Brain microvascular endothelial cell (primary cell): ENCODE data around the gene GBA2.

ENCODE experiments used
- DNase-seq: peaks from one replicate; pipeline ENCODE4 v3.0.0-alpha.2; 2020
- H3K27ac ChIP-seq: fragments of 250-450 bp; sonication (Bioruptor Pico); 2 replicates; pipeline ENCODE4 v1.5.1; 2020; ENCODE audit warnings: mild to moderate bottlenecking, moderate library complexity
- H3K27me3 ChIP-seq: fragments of 250-450 bp; sonication (Bioruptor Pico); replicated peaks from 2 replicates; pipeline ENCODE4 v1.5.1; 2020; ENCODE audit warnings: mild to moderate bottlenecking
- H3K36me3 ChIP-seq: fragments of 250-450 bp; sonication (Bioruptor Pico); replicated peaks from 2 replicates; pipeline ENCODE4 v1.5.1; 2020; ENCODE audit warnings: mild to moderate bottlenecking
- H3K4me3 ChIP-seq: 2 replicates; pipeline ENCODE4 v1.5.1; 2011; ENCODE audit warnings: low read depth, mild to moderate bottlenecking, control low read depth, low read length, moderate library complexity
- CTCF ChIP-seq: IDR thresholded peaks from 2 replicates; pipeline ENCODE4 v1.5.1; 2011; ENCODE audit warnings: low read depth, mild to moderate bottlenecking, moderate library complexity, low read length, control low read depth, inconsistent platforms; ENCODE audit errors: missing control alignments
- in situ Hi-C: cut with HindIII; loops from 2 replicates; pipeline ENCODE4 v1.10.0; 2017; ENCODE audit warnings: low sequenced_read_pairs, low pct_ligation_motif_present

Gene GBA2

DNA sequence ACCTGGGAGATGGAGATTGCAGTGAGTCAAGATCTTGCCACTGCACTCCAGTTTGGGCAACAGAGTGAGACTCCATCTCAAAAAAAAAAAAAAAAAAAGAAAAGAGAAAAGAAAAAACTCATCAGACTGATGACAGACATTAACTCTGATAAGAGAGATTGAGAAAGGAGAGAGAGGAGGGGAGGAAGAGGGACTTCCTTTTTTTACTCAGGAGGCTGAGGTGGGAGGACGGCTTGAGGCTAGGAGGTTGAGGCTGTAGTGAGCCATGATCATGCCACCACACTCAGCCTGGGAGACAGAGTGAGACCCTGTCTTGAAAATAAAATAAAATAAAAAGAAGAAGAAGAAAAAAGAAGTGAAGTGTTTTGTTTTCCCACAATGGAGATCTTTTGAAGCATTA lies 14.8 kb upstream of the GBA2 start:
- H3K27ac ChIP-seq, result no peak overlapping the region
- TF ChIP-seq CTCF, result no peak
- in situ Hi-C loops, result no loop called here
- no peak overlapping the region for H3K4me3 ChIP-seq
- DNase-seq, result no peak
- no peaks in the 10 kb centered on the region for H3K27me3 ChIP-seq
- H3K36me3 ChIP-seq, result no peaks in the 10 kb centered on the region

DNA sequence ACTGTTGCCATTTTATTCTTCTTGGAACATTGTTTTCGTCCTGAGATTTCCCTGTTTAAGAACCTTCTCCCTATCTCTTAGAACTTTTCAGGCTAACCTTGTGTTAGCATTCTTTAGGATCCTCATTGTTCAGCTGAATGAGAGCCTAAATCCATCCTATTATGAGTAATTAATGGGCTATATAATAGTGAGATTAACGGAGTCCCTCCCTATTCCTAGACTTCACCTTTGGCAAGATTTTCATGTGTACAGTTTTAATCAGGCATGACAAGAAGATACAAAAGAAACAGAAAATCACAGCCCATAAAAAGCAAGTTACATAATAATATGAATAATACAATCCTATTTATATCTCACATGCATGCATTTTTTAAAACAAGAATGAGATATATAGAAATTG lies 14.2 kb upstream of the GBA2 start:
- Histone ChIP-seq H3K36me3 (no peaks in the 10 kb centered on the region), H3K4me3 (no peak overlapping the region), H3K27me3 (no peaks in the 10 kb centered on the region), H3K27ac (no peak overlapping the region)
- no peak for TF ChIP-seq CTCF
- no peak for DNase-seq
- in situ Hi-C loops, result no loop called here

DNA sequence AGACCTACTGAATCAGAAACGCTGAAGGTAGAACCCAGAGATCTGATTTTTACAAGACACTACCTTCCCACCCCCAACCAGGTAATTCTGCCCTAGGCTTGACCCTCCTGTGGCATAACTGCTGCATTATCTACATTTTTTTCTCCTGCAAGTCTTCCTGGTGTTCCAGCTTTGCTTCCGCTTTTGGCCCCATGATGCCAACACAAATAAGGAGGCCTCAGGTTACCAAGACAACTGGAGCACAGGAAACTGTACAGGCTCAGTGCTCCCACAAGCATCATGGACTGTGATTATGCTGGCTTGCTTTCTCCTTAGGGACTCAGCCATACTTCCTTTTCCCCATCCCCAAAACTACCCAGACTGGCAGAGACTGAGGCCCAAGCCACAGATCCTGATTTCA lies 11.6 kb upstream of the GBA2 start:
- Histone ChIP-seq H3K4me3 (no peak overlapping the region), H3K27ac (no peak overlapping the region), H3K36me3 (no peaks in the 10 kb centered on the region), H3K27me3 (no peaks in the 10 kb centered on the region)
- DNase-seq, result peak; percentile 86
- in situ Hi-C loops, result no loop called here
- TF ChIP-seq CTCF, result no peak

GRCh38 chr9:35759795-35760194 lies 10.8 kb upstream of the GBA2 start:
- Histone ChIP-seq H3K36me3 (no peaks in the 10 kb centered on the region), H3K4me3 (no peak overlapping the region), H3K27me3 (no peaks in the 10 kb centered on the region), H3K27ac (no peak overlapping the region)
- no peak for TF ChIP-seq CTCF
- in situ Hi-C loops, result no loop called here
- no peak for DNase-seq

DNA sequence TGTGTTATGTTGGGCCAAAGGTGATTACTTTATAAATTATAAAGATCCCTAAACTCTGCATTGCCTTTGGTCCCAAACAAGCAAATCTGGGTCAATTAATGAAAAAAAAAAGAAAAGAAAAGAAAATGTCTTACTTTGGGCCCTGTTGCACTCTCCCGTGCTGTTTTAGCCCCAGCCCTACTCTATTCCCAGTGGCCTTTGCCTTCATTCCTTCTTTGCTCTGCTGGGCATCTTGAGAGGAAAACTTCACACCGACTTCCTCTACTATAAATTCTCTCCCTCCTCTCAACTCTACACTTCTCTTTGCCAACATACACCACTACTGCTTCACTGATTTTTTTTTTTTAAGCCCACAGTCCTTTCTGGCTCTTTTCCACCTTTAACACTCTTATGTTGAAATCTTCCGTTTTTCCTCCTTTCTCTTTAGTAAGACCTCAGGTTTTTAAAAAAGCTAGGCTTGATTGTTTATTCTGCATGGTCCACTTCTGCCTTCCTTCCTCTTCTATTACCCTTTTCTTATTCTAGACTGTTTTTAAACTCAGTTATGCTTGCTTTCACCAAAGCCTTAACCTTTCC lies 9.5 kb upstream of the GBA2 start:
- Histone ChIP-seq H3K27me3 (no peaks in the 10 kb centered on the region), H3K4me3 (no peak overlapping the region), H3K36me3 (peaks cover 1% of the 10 kb centered on the region), H3K27ac (no peak overlapping the region)
- no peak for DNase-seq
- no peak for TF ChIP-seq CTCF
- in situ Hi-C loops, result no loop called here

- no peak for DNase-seq
- Histone ChIP-seq H3K27me3 (no peaks in the 10 kb centered on the region), H3K4me3 (no peak overlapping the region), H3K27ac (no peak overlapping the region), H3K36me3 (peaks cover 8% of the 10 kb centered on the region)
- in situ Hi-C loops, result no loop called here
- TF ChIP-seq CTCF, result no peak
Observed at GRCh38 chr9:35757892-35758275, 8.9 kb upstream of the GBA2 start.
